CMK (cell line): Measurements from ENCODE around the gene RGS21.
"Not testable (repeated sequence)": the region's sequence is repeated elsewhere in the genome, so short reads cannot be mapped to it uniquely, and the experiment has no call there.

Experiments
- DNase-seq: peaks from one replicate; pipeline ENCODE4 v3.0.0-alpha.2; 2010; ENCODE audit warnings: low read depth

RGS21 gene

GRCh38 chr1:192316942-192317450 lies at the start of gene RGS21:
Gene RGS21 (plus strand): TSS chr1:192316992. CDS start chr1:192343037, 26,045 bp downstream.
- no peak for DNase-seq

DNA sequence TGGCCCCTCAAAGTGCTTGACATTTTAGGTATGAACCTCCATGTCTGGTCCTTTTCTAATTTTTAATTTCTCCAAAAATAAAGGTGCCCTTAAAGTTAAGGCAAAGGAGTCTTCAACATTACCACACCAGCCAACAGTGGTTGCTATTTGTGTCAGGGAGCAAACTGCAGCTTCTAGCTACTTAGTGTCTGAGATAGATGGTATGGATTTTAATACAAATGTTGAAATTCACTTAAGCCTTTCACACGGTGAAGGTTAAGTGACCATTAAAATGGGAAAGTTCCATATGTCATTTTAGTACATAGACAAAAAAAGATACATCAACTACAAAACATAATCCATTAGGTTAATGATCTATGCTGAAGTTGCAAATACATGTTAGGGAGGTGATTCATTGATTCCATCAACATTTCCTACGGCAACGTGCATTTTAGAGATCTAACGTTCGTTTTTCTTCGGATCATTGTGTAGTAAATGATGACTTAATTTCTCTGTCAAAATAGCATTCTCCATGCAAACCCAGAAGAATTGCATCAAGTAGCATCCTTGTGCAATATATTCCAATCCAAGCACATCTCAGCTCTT lies 48.2 kb upstream of the RGS21 start:
- DNase-seq: no peak

- no peak for DNase-seq
Measured at GRCh38 chr1:192270398-192270797, 46.4 kb upstream of the RGS21 start.

- DNase-seq: no peak
Measured at GRCh38 chr1:192272732-192273131, 44.1 kb upstream of the RGS21 start.

DNA sequence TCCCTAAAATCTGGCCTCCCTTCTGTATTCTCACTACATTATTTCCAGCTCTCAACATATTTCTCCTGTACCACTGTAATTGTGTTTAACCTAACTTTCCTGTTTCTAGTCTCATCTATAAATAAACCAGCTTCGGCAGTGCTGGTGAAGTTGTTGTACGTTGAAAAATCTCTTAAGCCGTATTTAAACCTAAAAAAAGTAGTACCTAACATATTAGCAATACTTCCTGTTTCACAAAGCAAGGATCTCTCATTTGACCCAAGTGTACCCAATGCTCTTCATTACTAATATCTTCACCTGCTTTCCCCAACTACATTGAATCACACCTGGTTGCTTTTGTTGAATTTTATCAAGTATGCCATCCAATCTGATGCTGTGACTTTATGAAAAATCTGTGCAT lies 42.2 kb upstream of the RGS21 start:
- DNase-seq: no peak

GRCh38 chr1:192277635-192278034 lies 39.2 kb upstream of the RGS21 start:
- no peak for DNase-seq

DNA sequence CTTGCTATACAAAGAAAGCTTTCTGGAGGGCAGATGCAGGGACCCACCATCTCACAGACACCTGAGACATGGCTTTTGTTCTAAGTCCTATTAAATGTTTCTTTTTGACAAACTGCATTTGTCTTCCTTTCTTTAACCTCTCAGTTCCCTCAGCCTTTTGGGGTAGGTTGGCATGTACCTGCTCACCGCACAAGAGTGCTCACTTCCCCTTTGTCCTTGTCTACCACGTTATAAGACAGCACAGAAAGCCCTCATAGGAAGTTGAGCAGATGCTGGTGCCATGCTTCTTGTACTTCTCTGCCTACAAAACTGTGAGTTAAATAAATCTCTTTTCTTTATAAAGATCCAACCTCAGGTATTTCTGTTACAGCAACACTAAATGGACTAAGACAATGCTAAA lies 31.9 kb upstream of the RGS21 start:
- DNase-seq: no peak

DNA sequence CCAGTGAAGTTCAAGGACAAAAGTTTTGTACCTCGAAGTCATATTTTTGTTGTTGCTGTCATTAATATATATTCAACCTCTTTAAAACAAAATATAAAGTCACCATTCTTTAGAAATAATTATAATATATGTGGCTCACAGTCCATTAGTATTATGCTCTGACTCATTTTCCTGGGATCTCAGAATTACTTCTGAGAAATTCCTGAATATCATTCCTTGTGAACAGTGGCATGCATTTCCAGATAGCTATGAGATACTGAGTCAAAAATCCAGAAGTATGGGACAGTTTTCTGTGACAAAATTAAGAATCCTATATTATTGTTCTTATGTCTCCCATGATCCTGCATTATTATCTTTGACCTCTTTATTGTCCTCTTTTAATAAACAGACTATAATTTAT lies 13.8 kb upstream of the RGS21 start:
- no peak for DNase-seq

- not testable (repeated sequence) for DNase-seq
Measured at GRCh38 chr1:192308314-192308713, 8.5 kb upstream of the RGS21 start.

GRCh38 chr1:192311281-192311680 lies 5.5 kb upstream of the RGS21 start:
- no peak for DNase-seq

GRCh38 chr1:192327997-192328396 lies 11.2 kb downstream of the RGS21 start:
- no peak for DNase-seq

DNA sequence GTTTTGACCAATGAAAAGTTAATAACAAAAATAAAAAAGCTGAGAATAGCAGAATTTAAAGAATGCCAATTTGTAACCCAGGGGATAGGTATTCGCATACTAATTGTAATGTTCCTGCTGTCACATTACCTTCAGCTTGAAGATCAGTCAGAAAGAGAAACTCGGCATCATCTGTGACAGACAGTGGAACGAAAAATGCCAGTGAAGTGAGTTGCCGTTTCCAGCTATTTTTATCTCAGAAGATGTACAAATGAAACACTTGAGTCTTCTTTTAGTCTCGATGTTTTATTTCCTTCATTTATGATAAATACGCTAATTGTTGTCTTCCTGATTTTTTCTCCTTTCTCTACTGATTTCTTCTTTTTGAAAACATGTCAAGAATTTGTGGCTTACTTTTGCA lies 26.1 kb downstream of the RGS21 start:
- DNase-seq: no peak

GRCh38 chr1:192343344-192343743 lies 26.6 kb downstream of the RGS21 start:
- no peak for DNase-seq

- no peak for DNase-seq
Measured at GRCh38 chr1:192349314-192349713, 32.5 kb downstream of the RGS21 start.

GRCh38 chr1:192350356-192350755 lies 33.6 kb downstream of the RGS21 start:
- no peak for DNase-seq

- DNase-seq: no peak
Measured at GRCh38 chr1:192351550-192351949, 34.8 kb downstream of the RGS21 start.

- no peak for DNase-seq
Measured at GRCh38 chr1:192357924-192358323, 41.1 kb downstream of the RGS21 start.

DNA sequence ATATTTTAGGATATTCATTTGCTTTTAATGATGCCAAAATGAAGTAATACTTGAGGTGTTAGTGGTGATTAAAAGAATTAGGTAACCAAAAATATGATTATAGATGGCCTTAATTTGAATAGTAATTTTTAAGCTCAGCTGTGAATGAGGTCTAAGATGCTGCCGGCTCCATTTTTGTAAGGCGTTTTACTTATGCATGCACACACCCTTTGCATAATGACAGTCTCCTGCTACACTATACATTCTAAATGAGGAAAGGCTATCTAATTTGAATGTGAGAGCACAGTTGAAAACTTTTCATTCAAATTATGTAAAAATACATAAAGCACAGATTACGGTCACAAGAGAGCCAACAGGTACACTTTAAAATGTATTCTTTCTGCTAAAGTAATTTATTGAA lies 41.6 kb downstream of the RGS21 start:
- DNase-seq: no peak

GRCh38 chr1:192358822-192359221 lies 42.0 kb downstream of the RGS21 start:
- no peak for DNase-seq

GRCh38 chr1:192363177-192363576 lies 46.4 kb downstream of the RGS21 start:
- DNase-seq: no peak

DNA sequence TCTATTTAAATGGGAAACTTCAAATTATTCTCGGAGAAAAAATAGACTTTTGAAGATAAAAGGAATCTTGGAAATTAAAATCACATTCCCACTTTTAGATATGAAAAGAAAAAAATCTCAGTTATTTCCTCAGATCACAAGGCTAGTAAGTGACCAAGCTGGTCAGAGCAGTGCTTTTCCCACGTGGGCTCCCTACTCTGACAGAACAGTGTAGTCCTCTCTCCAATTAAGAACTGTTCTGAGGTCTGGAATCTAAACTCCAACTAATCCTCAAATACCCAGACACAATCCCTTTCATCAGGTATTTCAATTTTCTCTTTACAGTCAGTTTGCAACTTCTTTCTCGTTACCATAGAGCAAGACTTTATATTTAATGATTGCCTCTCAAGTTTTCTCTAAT lies 50.6 kb downstream of the RGS21 start:
- DNase-seq: no peak

DNA sequence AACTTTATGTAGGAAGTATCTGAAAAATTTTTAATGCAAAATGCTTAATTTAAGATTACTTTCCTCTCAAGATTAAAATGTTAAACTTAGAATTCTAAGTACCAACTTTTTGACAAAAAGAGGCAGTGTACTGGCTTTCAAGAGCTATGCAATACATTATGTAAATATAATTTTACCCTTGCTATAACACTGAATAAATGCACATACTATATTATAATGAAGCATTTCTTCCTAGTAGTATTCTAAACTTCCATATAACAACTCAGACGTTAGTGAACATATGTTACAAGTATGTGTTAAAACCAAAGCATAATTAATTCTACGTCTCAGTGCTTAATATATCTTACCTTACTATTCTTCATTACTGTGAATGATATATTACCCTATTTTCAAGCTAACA lies 58.5 kb downstream of the RGS21 start:
- no peak for DNase-seq

GRCh38 chr1:192376374-192376773 lies 59.6 kb downstream of the RGS21 start:
- no peak for DNase-seq

DNA sequence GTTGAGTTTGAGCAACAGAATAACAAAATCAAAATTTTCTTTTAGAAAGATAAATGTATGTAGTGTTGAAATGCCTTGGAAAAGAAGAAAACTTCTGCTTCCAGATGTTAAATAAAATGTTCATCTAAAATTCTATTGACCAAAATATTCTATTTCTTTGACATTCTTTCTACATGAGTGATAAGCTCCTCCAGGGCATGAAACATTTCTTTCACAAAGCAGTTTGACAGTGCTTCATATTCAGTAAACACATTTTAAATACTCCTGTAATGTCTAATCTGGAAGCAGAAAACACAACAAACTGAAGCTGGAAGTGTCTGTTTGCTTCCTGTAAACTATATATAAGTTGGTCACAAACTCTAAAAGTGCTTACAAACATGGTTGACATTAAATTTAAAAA lies 61.5 kb downstream of the RGS21 start:
- no peak for DNase-seq

GRCh38 chr1:192378878-192379277 lies 62.1 kb downstream of the RGS21 start:
- no peak for DNase-seq
